GM21381 (cell line): Measurements from ENCODE around the gene SERGEF.

ENCODE experiments used
- ATAC-seq: cut with Tn5 transposase; IDR thresholded peaks from one replicate; pipeline ENCODE4 v1.9.1; 2021; ENCODE audit warnings: mild to moderate bottlenecking, moderate library complexity; ENCODE audit not compliant: unreplicated experiment

The SERGEF gene

GRCh38 chr11:17867341-17867740, 145.5 kb downstream of the SERGEF start:
- ATAC-seq, result no peak

- no peak for ATAC-seq
Observed at GRCh38 chr11:17865765-17866428, 146.9 kb downstream of the SERGEF start.

GRCh38 chr11:17864478-17864941, 148.3 kb downstream of the SERGEF start:
- ATAC-seq, result no peak

- no peak for ATAC-seq
Observed at GRCh38 chr11:17861036-17861755, 151.7 kb downstream of the SERGEF start.

- no peak for ATAC-seq
Observed at GRCh38 chr11:17859552-17859951, 153.3 kb downstream of the SERGEF start.

- no peak for ATAC-seq
Observed at GRCh38 chr11:17855531-17856290, 157.1 kb downstream of the SERGEF start.

- no peak for ATAC-seq
Observed at GRCh38 chr11:17853280-17853679, 159.6 kb downstream of the SERGEF start.

GRCh38 chr11:17852246-17852645, 160.6 kb downstream of the SERGEF start:
- ATAC-seq, result no peak

GRCh38 chr11:17851697-17852096, 161.2 kb downstream of the SERGEF start:
- no peak for ATAC-seq

GRCh38 chr11:17850336-17850735, 162.5 kb downstream of the SERGEF start:
- no peak for ATAC-seq

- ATAC-seq, result no peak
Observed at GRCh38 chr11:17848715-17849114, 164.1 kb downstream of the SERGEF start.

GRCh38 chr11:17846852-17847453, 165.9 kb downstream of the SERGEF start:
- no peak for ATAC-seq

- no peak for ATAC-seq
Observed at GRCh38 chr11:17845431-17845881, 167.4 kb downstream of the SERGEF start.

GRCh38 chr11:17840101-17840548, 172.7 kb downstream of the SERGEF start:
- no peak for ATAC-seq

GRCh38 chr11:17839450-17839849, 173.4 kb downstream of the SERGEF start:
- ATAC-seq, result no peak

- no peak for ATAC-seq
Observed at GRCh38 chr11:17838102-17838501, 174.7 kb downstream of the SERGEF start.

GRCh38 chr11:17831883-17832282, 181.0 kb downstream of the SERGEF start:
- no peak for ATAC-seq

GRCh38 chr11:17831228-17831627, 181.6 kb downstream of the SERGEF start:
- ATAC-seq, result no peak

- no peak for ATAC-seq
Observed at GRCh38 chr11:17828311-17828751, 184.5 kb downstream of the SERGEF start.

GRCh38 chr11:17827006-17827405, 185.8 kb downstream of the SERGEF start:
- no peak for ATAC-seq

GRCh38 chr11:17822401-17822781, 190.5 kb downstream of the SERGEF start:
- ATAC-seq, result no peak
